Measurements from ENCODE around the gene CSNK1E.

GRCh38 chr22:38244106-38244505 lies 73.1 kb downstream of the CSNK1E start:
- TF ChIP-seq POLR2A (IDR thresholded peaks at IDR 0.05; ENCODE audit: low read depth): no peak
- no peak for TF ChIP-seq CTCF (IDR thresholded peaks at IDR 0.05)
- TF ChIP-seq POLR2AphosphoS5 (IDR thresholded peaks at IDR 0.05): no peak

Data from esophagus muscularis mucosa (tissue), 3 donors.